Fibroblast of skin of left quadriceps (primary cell): Measurements from ENCODE around the gene DCDC2.
"Not testable (repeated sequence)": the region's sequence is repeated elsewhere in the genome, so short reads cannot be mapped to it uniquely, and the experiment has no call there.

Experiments
- DNase-seq, 2 experiments: peaks; one replicate each; pipeline ENCODE4 v3.0.0-alpha.2; 2013; ENCODE audit warnings: low read depth in 2 of 2

Gene DCDC2

GRCh38 chr6:24272148-24272547 is 85.7 kb downstream of the DCDC2 start:
- DNase-seq, result no peak

GRCh38 chr6:24270011-24270410 is 87.8 kb downstream of the DCDC2 start:
- no peak for DNase-seq

DNA sequence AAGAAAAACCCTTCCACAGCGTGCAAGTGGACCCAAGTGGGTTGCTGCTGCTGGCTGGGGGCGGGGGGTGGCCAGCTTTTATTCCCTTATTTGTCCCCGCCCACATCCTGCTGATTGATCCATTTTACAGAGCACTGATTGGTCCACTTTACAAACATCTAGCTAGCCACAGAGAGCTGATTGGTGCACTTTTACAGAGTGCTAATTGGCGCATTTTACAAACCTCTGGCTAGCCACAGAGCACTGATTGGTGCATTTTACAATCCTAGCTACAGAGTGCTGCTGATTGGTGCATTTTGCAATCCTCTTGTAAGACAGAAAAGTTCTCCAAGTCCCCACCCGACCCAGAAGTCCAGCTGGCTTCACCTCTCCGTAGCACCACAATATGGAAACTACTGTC is 99.6 kb downstream of the DCDC2 start:
- not testable (repeated sequence) for DNase-seq

DNA sequence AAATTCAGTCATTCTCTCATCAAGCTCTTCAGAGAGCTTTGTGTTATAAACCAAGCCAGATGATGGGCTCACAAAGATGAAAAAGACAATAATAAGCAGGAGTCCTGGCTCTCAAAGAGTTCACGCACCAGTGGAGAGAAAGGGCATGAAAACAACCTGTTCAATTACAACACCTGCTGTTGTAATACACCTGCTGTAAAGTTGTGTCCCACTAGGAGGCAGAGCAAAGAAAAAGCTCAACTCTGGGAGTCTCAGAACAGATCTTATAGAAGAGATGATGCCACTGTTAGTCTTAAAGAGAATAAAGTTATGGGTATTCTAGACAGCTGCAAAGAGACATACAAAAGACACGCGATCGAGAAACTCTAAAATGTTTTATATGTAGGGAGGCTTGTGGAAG is 100.6 kb downstream of the DCDC2 start:
- DNase-seq, result no peak

DNA sequence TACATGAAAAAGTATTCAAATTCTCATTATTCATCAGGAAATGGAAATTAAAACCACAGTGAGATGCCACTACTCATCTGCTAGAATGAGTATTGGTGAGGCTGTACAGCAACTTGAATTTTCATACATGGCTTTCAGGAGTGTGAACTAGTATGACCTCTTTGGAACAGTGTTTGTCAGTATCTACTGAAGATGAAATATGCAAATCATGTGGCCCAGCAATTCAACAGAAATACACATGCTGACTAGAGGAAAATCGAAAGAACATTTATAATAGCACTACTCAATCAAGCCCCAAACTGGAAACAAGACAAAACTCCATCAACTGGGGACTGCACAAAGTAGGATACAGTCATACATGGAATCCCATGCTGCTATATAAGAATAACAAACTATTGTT is 102.2 kb downstream of the DCDC2 start:
- no peak for DNase-seq

- DNase-seq, result no peak
These were observed 104.5 kb downstream of the DCDC2 start for GRCh38 chr6:24253360-24253759.

GRCh38 chr6:24252280-24252679 is 105.6 kb downstream of the DCDC2 start:
- no peak for DNase-seq

DNA sequence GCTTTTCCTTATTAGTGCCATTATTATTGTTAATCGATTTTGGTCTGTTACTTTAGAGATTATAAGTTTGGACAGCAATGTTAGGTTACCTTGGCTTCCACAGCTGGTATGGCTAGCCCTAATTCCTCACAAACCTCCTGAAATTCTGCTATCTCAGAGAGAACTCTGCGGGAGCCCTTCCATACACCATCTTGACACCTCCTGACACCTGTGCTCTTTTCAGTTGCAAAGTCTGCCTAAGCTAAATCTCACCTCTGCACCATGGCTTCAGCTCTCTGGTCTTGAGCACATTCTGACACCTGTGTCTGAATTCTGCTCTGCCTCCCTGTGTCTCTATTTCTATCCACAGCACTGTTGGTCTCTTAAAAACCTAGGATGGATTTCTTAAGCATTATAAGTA is 106.5 kb downstream of the DCDC2 start:
- no peak for DNase-seq

DNA sequence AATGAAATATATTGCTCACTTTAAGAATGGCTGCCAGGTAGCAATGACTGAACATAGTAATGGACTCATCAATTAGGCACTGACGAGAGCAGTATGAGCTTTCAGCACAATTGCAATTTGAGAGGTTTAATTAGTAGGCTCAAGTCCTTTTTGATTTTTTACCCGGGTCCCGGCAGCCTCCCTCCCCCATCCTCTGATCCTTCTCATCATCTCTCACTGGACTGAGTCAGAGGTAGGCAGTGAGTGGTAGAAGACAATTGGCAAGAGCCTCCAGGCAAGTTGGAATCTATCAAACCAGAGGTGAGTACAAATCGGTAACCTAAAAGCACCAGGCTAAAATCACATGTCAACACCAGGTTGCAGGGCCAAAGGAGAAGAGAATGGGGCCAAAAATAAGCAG is 107.9 kb downstream of the DCDC2 start:
- no peak for DNase-seq

DNA sequence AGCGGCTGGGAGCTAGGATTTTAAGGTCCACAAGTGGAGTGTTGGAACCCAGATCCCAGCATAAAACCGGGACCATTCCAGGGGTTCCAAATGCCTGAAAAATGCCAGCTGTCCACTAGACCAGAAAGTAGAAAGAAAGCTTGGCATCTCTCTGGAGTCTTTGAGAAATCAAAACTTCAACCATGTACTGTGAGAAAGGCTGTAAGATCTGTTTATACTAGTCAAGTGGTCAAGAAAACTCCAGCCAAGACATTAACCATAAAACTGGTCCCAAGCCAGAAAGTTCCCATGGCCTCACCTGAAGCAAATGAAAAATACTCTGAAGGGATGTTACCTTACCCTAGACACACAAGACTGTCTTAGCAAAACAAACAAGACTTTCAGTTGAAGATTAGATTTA is 112.6 kb downstream of the DCDC2 start:
- no peak for DNase-seq

DNA sequence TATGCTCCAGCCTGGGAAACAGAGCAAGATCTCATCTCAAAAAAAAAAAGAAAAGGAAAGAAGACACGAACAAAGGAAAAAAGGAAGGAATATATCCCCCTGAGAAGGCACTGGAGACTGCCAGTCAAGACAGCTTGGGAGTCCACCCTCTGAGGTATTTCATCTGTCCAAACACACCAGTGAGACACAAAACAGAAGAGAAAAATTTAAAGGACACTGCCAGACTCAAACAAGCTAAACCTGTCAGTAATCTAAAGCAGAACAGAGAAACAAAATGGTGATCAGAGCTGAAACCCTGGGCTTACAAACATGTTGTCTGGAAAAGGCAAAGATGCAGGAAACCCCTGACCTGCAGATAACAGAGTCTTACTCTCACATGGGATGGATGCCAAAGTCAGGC is 114.9 kb downstream of the DCDC2 start:
- DNase-seq, result no peak

- DNase-seq, result not testable (repeated sequence)
These were observed 116.1 kb downstream of the DCDC2 start for GRCh38 chr6:24241779-24242178.

DNA sequence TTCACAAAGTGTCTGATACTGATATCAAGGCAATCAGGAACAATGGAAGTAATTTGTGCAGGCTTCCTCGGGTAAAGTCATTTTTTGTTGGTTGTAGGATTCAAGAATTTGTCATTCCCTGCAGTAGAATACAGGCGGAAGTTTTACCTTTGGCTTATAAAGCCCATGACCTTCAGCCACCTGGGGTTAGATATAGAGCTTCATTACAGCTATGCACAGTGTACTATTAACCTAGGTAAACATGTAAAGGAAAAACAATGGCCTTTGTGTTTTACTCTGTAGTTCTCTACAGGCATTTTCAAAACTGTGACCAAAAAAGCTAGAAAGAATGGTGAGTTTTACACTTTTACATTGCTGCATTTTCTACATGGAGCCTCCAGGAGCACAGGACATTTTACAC is 116.9 kb downstream of the DCDC2 start:
- DNase-seq, result no peak

GRCh38 chr6:24240380-24240928 is 117.4 kb downstream of the DCDC2 start:
- no peak for DNase-seq

DNA sequence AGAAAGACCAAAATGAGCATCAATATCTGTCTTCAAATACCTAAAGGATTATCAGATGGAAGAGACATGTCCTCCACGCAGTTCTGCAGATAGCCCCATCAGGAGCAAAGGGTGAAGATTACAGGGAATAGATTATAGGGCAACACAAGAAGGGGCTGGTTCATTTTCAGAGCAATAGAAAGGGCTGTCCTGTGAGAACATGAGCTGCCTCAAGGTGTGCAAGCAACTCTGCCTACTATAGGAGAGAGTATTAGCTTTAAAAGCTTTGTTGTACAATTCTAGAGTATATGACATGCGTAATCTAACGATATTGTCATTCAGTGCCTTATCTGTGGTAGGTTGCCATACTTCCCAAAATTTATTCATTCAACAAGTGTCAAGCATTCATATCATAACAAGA is 119.2 kb downstream of the DCDC2 start:
- no peak for DNase-seq

DNA sequence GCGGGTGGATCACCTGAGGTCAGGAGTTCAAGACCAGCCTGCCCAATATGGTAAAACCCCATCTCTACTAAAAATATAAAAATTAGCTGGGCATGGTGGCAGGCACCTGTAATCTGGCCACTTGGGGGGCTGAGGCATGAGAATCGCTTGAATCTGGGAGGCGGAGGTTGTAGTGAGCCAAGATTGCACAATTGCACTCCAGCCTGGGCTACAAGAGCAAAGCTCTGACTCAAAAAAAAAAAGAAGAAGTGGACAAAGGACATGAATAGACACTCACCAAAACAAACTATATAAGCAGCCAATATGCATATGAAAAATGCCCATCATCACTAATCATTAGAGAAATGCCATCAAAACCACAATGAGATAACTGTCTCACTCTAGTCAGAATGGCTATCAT is 121.1 kb downstream of the DCDC2 start:
- not testable (repeated sequence) for DNase-seq

- DNase-seq, result no peak
These were observed 123.9 kb downstream of the DCDC2 start for GRCh38 chr6:24233813-24234442.

GRCh38 chr6:24231438-24231977 is 126.4 kb downstream of the DCDC2 start:
- no peak for DNase-seq

GRCh38 chr6:24229696-24230405 is 128.0 kb downstream of the DCDC2 start:
- no peak for DNase-seq

DNA sequence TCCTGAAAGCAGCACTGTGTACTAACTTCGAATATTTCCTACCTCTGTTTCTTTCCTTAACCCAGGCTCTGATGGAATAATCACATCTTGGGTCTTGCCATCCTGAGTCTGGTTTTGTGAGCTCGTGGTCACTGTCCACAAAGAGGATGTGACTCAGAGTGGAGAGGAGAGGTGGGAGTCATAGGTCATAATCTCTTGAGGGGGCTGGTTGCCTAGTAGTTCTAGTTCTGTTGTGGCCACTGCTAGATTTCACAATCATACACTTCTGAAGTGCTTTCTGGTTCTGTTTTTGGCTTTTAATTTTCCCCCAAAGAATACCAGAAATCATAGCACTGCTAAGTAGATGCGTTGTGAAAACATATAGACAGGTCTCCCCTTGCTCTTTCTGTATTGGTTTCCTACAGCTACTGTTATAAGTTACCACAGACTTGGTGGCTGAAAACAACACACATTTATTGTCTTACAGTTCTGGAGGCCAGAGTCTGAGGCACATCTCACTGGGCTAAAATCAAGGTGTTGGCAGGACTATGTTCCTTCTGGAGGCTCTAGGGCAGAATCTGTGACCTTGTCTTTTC is 129.1 kb downstream of the DCDC2 start:
- DNase-seq, result peak in 1 of 2 experiments; percentile 1

DNA sequence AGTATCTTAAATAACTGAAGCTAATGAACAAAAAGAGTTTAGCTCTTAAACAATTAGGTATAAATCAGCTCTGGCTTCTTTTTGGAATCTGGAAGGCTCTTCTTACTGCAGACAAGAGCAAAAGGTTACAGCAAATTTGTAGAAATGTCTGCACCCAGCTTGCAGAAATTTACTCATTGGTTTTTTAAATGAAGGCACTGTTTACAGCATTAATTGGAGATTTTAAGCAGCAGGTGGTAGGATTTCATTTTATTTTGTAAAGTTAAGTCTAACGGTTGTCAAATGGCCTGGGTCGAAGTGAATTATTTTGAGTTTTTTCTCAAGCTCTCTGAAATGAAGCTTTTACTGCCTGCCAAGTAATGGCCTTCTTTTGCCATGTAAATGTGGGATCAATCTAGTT is 129.7 kb downstream of the DCDC2 start:
- DNase-seq, result no peak

DNA sequence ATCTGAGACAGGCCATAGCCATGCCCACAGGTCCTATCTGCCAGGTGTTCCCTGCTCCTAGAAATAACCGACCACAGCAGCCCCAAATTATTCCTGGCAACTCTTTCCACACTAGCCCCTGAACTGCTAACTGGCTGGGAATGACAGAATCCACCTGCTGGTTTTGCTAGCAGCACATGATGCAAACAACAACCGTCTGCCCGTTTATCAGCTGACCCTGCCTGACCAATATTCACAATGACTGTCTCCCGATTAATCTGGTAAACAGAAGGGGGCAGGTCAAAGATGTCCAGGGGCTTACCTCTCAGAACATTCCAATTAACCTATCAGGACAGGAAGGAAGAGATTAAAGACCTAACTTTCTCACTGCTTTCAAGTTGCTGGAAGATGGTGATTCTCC is 130.3 kb downstream of the DCDC2 start:
- no peak for DNase-seq

DNA sequence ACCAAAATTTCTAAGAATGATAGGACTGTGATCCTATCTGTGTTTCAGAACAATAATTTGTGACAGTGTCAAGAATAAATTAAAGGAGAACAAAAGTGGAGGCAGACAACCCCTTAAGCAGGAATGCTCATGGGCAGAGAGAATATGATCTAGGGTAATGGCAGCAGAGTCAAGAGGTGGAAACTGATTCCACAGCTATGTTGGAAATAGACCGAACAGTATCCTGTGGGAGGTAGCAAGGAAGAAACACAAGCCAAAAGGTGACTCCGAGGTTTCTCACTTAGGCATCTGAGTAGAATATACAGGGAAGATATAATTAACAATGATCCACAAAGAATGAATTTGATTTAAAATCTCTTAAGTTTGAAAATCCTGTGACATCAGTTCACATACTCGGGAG is 131.3 kb downstream of the DCDC2 start:
- DNase-seq, result no peak
